Peyer's patch (tissue), 4 donors: ENCODE results near the gene KRT4. TPM values are rescaled to one million over a fixed set of nuclear protein-coding genes. Genes with fewer than 3 reads are reported as not detected.
A peak's percentile ranks its signal among the peaks of the same experiment; 100 is the strongest.

Experiments used
- DNase-seq, 3 donors: peaks; one replicate each; pipeline ENCODE4 v3.0.0-alpha.2; 2017 to 2019
- H3K27ac ChIP-seq, 4 donors: fragments of 200-600 bp; sonication (generic); one replicate each; pipeline ENCODE4 v1.5.1; 2016 to 2019
- H3K27me3 ChIP-seq, 2 donors: fragments of 200-600 bp; sonication (generic); one replicate each; pipeline ENCODE4 v1.5.1; 2019
- H3K36me3 ChIP-seq, 3 donors: fragments of 200-600 bp; sonication (generic); one replicate each; pipeline ENCODE4 v1.5.1; 2016 to 2019
- H3K4me1 ChIP-seq, 4 donors: fragments of 200-600 bp; sonication (generic); one replicate each; pipeline ENCODE4 v1.5.1; 2016 to 2019
- H3K4me3 ChIP-seq, 4 donors: fragments of 200-600 bp; sonication (generic); 1 replicate in 3 of 4; 2 replicates in 1 of 4; pipeline ENCODE4 v1.5.1; 2016 to 2019; ENCODE audit warnings: mild to moderate bottlenecking in 1 of 4
- H3K9me3 ChIP-seq, 4 donors: fragments of 200-600 bp; sonication (generic); one replicate each; pipeline ENCODE4 v1.5.1; 2016 to 2019; ENCODE audit warnings: mild to moderate bottlenecking in 1 of 4
- CTCF ChIP-seq, 6 experiments: fragments of 450-650 bp in 4 of 6; fragments of 200-600 bp in 2 of 6; sonication (generic) in 1 of 6; IDR thresholded peaks; one replicate each; pipeline ENCODE4 v1.5.1; 2017 to 2019; ENCODE audit warnings: antibody characterized with exemption in 6 of 6, mild to moderate bottlenecking in 3 of 6, moderate library complexity in 1 of 6
- POLR2A ChIP-seq, 2 donors: fragments of 450-650 bp; IDR thresholded peaks; one replicate each; pipeline ENCODE4 v1.5.1; 2017; ENCODE audit warnings: antibody characterized with exemption in 2 of 2, mild to moderate bottlenecking in 2 of 2, moderate library complexity in 2 of 2
- total RNA-seq, 4 donors: library from RNA; depleted of rRNA; stranded (reverse); fragments of >200 nt; gene quantifications; one replicate each; pipeline ENCODE4 v1.1.0, GENCODE V29; 2016

KRT4 gene
- not detected for total RNA-seq

- Histone ChIP-seq H3K27me3 (no peaks in the 10 kb centered on the region), H3K36me3 (no peaks in the 10 kb centered on the region), H3K4me3 (no peak within 1 kb of the TSS), H3K27ac (no peak within 1 kb of the TSS), H3K4me1 (no peaks in the 10 kb centered on the region), H3K9me3 (no peaks in the 10 kb centered on the region)
- TF ChIP-seq CTCF (IDR thresholded peaks at IDR 0.05) (no peak), POLR2A (IDR thresholded peaks at IDR 0.05) (no peak)
- no peak for DNase-seq
These were observed at the start of gene KRT4 for GRCh38 chr12:52813885-52814709. Gene KRT4 (minus strand): TSS chr12:52814116. CDS start chr12:52814058, 58 bp downstream.

DNA sequence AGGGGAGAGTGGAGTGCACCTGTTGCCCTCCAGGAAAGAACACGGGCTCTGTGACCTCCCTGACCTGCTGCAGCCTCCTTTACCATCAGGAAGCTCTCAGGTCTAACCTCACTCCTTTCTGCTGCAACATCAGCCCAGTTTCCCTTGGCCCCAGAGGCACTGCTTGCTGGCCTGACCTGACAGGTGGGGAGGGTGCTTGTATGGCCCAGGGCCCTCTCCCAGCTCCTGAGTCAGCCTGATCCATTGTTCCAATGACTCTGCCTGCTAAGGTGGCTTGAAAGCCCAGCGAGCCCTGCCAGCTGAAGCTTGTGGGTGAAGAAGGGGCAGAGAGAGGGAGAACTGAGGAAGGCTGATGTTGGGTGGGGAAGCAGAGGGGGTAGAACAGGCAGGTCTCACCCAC lies 48.1 kb upstream of the KRT4 start:
- Histone ChIP-seq H3K4me1 (no peaks in the 10 kb centered on the region), H3K4me3 (no peak overlapping the region), H3K9me3 (no peaks in the 10 kb centered on the region), H3K27me3 (no peaks in the 10 kb centered on the region), H3K27ac (no peak overlapping the region), H3K36me3 (no peaks in the 10 kb centered on the region)
- DNase-seq = no peak
- TF ChIP-seq POLR2A (IDR thresholded peaks at IDR 0.05) (no peak), CTCF (IDR thresholded peaks at IDR 0.05) (no peak)

DNA sequence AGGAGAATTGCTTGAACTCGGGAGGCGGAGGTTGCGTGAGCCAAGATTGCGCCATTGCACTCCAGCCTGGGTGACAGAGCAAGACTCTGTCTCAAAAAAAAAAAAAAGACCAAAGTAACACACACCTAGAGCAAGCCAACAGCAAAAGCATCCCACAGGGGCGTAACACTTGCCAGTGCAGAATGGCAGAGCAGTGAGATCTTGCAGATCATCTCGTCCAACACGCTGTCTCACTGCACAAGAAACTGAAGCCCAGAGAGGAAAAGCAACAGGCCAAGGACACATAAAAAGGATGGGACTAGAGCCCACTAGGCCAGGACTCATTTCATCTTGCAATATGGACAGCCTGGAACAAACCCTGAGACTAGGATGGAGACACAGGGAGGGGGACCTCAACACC lies 47.6 kb upstream of the KRT4 start:
- Histone ChIP-seq H3K9me3 (no peaks in the 10 kb centered on the region), H3K4me1 (no peaks in the 10 kb centered on the region), H3K36me3 (no peaks in the 10 kb centered on the region), H3K4me3 (no peak overlapping the region), H3K27me3 (no peaks in the 10 kb centered on the region), H3K27ac (no peak overlapping the region)
- DNase-seq = no peak
- TF ChIP-seq CTCF (IDR thresholded peaks at IDR 0.05) = no peak
- TF ChIP-seq POLR2A (IDR thresholded peaks at IDR 0.05) = no peak

GRCh38 chr12:52860102-52860823 lies 46.3 kb upstream of the KRT4 start:
- Histone ChIP-seq H3K27me3 (no peaks in the 10 kb centered on the region), H3K4me1 (no peaks in the 10 kb centered on the region), H3K4me3 (no peak overlapping the region), H3K36me3 (no peaks in the 10 kb centered on the region), H3K9me3 (no peaks in the 10 kb centered on the region), H3K27ac (no peak overlapping the region)
- TF ChIP-seq POLR2A (IDR thresholded peaks at IDR 0.05) (no peak), CTCF (IDR thresholded peaks at IDR 0.05) (no peak)
- DNase-seq = peak in 2 of 3 donors; percentile 55 to 63

GRCh38 chr12:52857500-52857899 lies 43.6 kb upstream of the KRT4 start:
- TF ChIP-seq POLR2A (IDR thresholded peaks at IDR 0.05) = no peak
- TF ChIP-seq CTCF (IDR thresholded peaks at IDR 0.05) = no peak
- Histone ChIP-seq H3K36me3 (no peaks in the 10 kb centered on the region), H3K4me1 (no peaks in the 10 kb centered on the region), H3K4me3 (no peak overlapping the region), H3K27me3 (no peaks in the 10 kb centered on the region), H3K27ac (no peak overlapping the region), H3K9me3 (no peaks in the 10 kb centered on the region)
- DNase-seq = no peak
